ENCODE results near the gene BLOC1S1. TPM values are rescaled to one million over a fixed set of nuclear protein-coding genes. Genes with fewer than 3 reads are reported as not detected.

The BLOC1S1 gene
- total RNA-seq, 1 donor from 2014 or later, result 67.3 TPM

Other genes with a start within 250 kb of the BLOC1S1 start
- not detected in 3 replicates for gene OR6C70, start 245.9 kb upstream of the BLOC1S1 start, total RNA-seq
- gene OR6C68, start 223.7 kb upstream of the BLOC1S1 start, total RNA-seq, result not detected in 3 replicates
- not detected in 3 replicates for gene OR6C4, start 166.4 kb upstream of the BLOC1S1 start, total RNA-seq
- not detected in 3 replicates for gene OR2AP1, start 143.6 kb upstream of the BLOC1S1 start, total RNA-seq
- gene OR10P1, start 79.2 kb upstream of the BLOC1S1 start, total RNA-seq, result not detected in 3 replicates
- 5.6 to 32.4 TPM (median 31.6 TPM) in 3 replicates for gene ITGA7, start 8.1 kb upstream of the BLOC1S1 start, total RNA-seq
- gene RDH5, start 4.3 kb downstream of the BLOC1S1 start, total RNA-seq, result 2.3 to 3.7 TPM (median 3.2 TPM) in 3 replicates
- gene CD63, start 13.0 kb downstream of the BLOC1S1 start, total RNA-seq, result 1,244 to 1,365 TPM (median 1,317 TPM) in 3 replicates
- 17.8 to 19.1 TPM (median 18.3 TPM) in 3 replicates for gene GDF11, start 27.1 kb downstream of the BLOC1S1 start, total RNA-seq
- 54.0 to 58.8 TPM (median 58.7 TPM) in 3 replicates for gene SARNP, start 101.7 kb downstream of the BLOC1S1 start, total RNA-seq
- gene ORMDL2, start 102.0 kb downstream of the BLOC1S1 start, total RNA-seq, result 31.4 to 32.9 TPM (median 32.1 TPM) in 3 replicates
- 28.3 to 34.3 TPM (median 29.5 TPM) in 3 replicates for gene DNAJC14, start 113.5 kb downstream of the BLOC1S1 start, total RNA-seq
- 12.9 to 17.8 TPM (median 16.1 TPM) in 3 replicates for gene MMP19, start 126.9 kb downstream of the BLOC1S1 start, total RNA-seq
- gene PYM1, start 211.8 kb downstream of the BLOC1S1 start, total RNA-seq, result 17.3 to 26.4 TPM (median 19.0 TPM) in 3 replicates
- gene DGKA, start 215.1 kb downstream of the BLOC1S1 start, total RNA-seq, result 65.8 to 118 TPM (median 66.4 TPM) in 3 replicates
- 0.45 to 1.1 TPM (median 0.82 TPM) in 3 replicates for gene PMEL, start 250.0 kb downstream of the BLOC1S1 start, total RNA-seq